GM12872 (cell line): ENCODE measurements around the gene WBP1L.

ENCODE experiments used
- TF ChIP-seq, protein P1 (sequence below): IDR thresholded peaks from 3 replicates; pipeline ENCODE4 v1.5.1; 2011; ENCODE audit warnings: low read depth, mild to moderate bottlenecking, low read length, moderate library complexity; ENCODE audit not compliant: insufficient read depth

The WBP1L gene

GRCh38 chr10:102743588-102744373 lies at the start of gene WBP1L:
WBP1L (plus strand) TSS chr10:102743948; CDS start chr10:102744054, 106 bp downstream.
- TF ChIP-seq, protein P1, sequence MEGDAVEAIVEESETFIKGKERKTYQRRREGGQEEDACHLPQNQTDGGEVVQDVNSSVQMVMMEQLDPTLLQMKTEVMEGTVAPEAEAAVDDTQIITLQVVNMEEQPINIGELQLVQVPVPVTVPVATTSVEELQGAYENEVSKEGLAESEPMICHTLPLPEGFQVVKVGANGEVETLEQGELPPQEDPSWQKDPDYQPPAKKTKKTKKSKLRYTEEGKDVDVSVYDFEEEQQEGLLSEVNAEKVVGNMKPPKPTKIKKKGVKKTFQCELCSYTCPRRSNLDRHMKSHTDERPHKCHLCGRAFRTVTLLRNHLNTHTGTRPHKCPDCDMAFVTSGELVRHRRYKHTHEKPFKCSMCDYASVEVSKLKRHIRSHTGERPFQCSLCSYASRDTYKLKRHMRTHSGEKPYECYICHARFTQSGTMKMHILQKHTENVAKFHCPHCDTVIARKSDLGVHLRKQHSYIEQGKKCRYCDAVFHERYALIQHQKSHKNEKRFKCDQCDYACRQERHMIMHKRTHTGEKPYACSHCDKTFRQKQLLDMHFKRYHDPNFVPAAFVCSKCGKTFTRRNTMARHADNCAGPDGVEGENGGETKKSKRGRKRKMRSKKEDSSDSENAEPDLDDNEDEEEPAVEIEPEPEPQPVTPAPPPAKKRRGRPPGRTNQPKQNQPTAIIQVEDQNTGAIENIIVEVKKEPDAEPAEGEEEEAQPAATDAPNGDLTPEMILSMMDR = no peak

GRCh38 chr10:102696736-102697135 lies 47.0 kb upstream of the WBP1L start:
- TF ChIP-seq, protein P1 = no peak

DNA sequence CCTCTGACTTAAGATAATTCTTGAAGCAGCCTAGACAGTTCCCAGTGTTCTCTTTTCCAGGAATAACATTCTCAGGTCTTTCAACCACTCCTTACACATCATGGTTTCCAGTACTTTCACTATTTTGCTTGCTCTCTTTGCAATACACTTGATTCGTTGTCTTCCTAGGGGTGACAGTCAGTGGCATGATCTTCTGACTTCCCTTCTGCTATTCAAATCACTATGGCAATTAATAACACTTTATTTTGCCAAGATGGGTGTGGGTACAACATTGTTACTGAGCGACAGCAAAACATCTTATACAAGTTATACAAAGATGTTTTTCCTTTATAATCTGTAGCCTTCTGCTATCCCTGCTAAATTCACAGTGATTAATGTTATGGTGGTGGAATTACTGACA lies 44.9 kb upstream of the WBP1L start:
- TF ChIP-seq, protein P1 = no peak

- TF ChIP-seq, protein P1 = no peak
These were observed 42.5 kb upstream of the WBP1L start for GRCh38 chr10:102701272-102701671.

GRCh38 chr10:102701796-102702195 lies 42.0 kb upstream of the WBP1L start:
- TF ChIP-seq, protein P1 = no peak

GRCh38 chr10:102702742-102703141 lies 41.0 kb upstream of the WBP1L start:
- TF ChIP-seq, protein P1 = no peak

DNA sequence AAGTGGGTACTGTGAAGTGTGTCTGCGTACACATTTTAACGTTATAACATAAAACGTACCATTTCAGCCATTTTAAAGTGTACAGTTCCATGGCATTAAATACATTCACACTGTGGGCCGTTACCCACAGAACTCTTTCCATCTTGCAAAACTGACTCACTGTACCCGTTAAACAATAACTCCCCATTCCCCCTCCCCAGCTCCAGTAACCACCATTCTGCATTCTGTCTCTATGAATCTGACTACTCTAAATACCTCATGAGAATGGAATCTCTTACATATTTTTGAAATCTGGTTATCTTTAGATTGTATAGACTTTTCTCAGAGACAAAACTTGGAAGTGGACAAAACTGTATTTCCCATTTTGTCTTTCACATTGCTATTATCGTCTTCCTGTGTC lies 38.8 kb upstream of the WBP1L start:
- TF ChIP-seq, protein P1 = no peak
